ENCODE results near the gene ZNF827.

Gene ZNF827

DNA sequence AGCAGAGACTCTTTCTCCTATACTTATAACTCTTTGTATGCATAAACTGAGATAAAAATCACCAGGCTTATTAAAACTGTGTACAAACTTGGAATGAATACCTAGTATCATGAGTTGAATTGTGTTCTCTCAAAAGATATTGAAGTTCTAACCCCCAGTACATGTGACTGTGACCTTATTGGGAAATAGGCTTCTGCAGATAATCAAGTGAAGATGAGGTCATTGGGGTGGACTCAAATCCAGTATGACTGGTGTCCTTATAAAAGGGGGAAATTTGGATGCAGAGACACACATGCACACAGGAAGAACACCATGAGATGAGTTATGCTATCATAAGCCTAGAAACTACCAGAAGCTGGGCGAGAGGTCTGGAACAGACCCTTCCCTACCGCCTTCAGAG, 26.2 kb downstream of the ZNF827 start:
- no peak for ATAC-seq
- H3K36me3 Mint-ChIP-seq (ENCODE audit: low read depth) = peaks cover 28% of the 10 kb centered on the region
- DNase-seq = no peak
- no peak overlapping the region for H3K27ac Mint-ChIP-seq
- no peaks in the 10 kb centered on the region for H3K27me3 Mint-ChIP-seq
- H3K4me3 Mint-ChIP-seq = no peak overlapping the region
- peaks cover 39% of the 10 kb centered on the region for H3K4me1 Mint-ChIP-seq
- no peaks in the 10 kb centered on the region for H3K9me3 Mint-ChIP-seq

DNA sequence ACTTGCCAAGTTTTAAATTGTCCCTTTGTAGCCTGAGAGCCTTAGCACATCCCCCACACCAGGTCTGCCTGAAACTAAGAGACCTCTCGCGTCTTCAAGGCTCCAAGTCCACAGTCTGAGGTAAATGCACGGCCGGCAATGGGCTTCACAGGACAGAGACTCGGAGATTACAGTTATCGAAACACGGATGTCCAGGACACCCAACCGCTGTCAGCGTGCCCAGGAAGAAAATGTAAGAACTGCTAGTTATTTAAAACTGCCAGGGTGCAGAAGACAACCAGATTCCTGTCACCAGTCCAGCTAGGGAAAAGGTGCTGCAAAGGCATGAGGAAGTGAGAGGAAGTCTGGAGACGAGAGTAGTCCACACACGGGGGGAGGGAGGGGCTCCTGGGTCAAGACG, 28.9 kb downstream of the ZNF827 start:
- H3K4me1 Mint-ChIP-seq = peaks cover 52% of the 10 kb centered on the region
- ATAC-seq (no peak), DNase-seq (no peak)
- no peaks in the 10 kb centered on the region for H3K27me3 Mint-ChIP-seq
- H3K27ac Mint-ChIP-seq = no peak overlapping the region
- H3K36me3 Mint-ChIP-seq (ENCODE audit: low read depth) = peaks cover 20% of the 10 kb centered on the region
- H3K9me3 Mint-ChIP-seq = no peaks in the 10 kb centered on the region
- no peak overlapping the region for H3K4me3 Mint-ChIP-seq

DNA sequence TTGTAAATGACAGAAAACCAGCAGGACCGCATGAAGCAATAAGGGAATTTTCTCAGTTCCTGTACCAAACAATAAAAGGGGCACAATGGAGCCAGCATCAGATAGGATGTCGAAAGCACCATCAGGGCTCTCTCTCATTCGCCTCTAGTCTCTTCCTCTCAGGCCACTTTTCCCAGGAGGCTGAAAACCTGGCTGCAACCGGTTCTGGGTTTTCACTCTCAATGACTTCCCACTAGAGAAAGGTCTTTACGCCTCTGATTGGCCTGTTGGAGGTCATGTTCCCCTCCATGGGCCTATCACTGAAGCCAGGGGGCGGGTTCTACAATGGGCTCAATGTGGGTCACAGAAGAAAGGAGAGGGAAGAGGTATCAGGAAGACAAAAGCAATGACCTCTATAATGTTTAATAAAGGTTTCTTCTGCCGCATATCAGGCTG, 29.3 kb downstream of the ZNF827 start:
- Mint-ChIP-seq H3K27ac (no peak overlapping the region), H3K4me3 (no peak overlapping the region), H3K36me3 (ENCODE audit: low read depth) (peaks cover 17% of the 10 kb centered on the region), H3K4me1 (peaks cover 52% of the 10 kb centered on the region), H3K27me3 (no peaks in the 10 kb centered on the region), H3K9me3 (no peaks in the 10 kb centered on the region)
- DNase-seq (no peak), ATAC-seq (no peak)

GRCh38 chr4:145907812-145908211, 30.8 kb downstream of the ZNF827 start:
- peaks cover 22% of the 10 kb centered on the region for H3K36me3 Mint-ChIP-seq (ENCODE audit: low read depth)
- peaks cover 54% of the 10 kb centered on the region for H3K4me1 Mint-ChIP-seq
- ATAC-seq = no peak

DNA sequence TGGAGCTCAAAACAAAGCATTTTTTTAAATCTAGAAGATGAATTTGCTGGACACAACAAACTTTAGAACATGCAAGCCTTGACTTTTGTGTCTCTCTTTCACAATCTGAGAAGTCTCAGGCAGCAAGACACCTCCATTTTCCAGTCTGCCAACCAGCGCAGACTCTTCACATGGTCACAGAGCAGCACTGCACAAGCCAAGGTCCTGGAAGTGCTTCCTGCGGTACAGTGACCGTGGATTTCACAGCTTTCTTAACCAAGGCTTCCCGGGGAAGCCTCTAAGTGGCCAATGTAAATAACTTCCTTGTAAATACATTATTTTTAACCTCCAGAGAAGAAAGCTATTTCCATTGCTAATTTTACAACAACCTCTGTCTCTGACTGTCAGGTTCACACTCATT, 31.2 kb downstream of the ZNF827 start:
- no peak overlapping the region for H3K4me3 Mint-ChIP-seq
- peaks cover 24% of the 10 kb centered on the region for H3K36me3 Mint-ChIP-seq (ENCODE audit: low read depth)
- H3K27ac Mint-ChIP-seq = no peak overlapping the region
- H3K27me3 Mint-ChIP-seq = no peaks in the 10 kb centered on the region
- no peak for DNase-seq
- ATAC-seq = no peak
- H3K9me3 Mint-ChIP-seq = no peaks in the 10 kb centered on the region
- H3K4me1 Mint-ChIP-seq = peaks cover 53% of the 10 kb centered on the region

More at GRCh38 chr4:145907812-145908211, 30.8 kb downstream of the ZNF827 start:
- H3K27me3 Mint-ChIP-seq = no peaks in the 10 kb centered on the region
- H3K27ac Mint-ChIP-seq = no peak overlapping the region
- H3K9me3 Mint-ChIP-seq = no peaks in the 10 kb centered on the region
- no peak for DNase-seq
- no peak overlapping the region for H3K4me3 Mint-ChIP-seq

DNA sequence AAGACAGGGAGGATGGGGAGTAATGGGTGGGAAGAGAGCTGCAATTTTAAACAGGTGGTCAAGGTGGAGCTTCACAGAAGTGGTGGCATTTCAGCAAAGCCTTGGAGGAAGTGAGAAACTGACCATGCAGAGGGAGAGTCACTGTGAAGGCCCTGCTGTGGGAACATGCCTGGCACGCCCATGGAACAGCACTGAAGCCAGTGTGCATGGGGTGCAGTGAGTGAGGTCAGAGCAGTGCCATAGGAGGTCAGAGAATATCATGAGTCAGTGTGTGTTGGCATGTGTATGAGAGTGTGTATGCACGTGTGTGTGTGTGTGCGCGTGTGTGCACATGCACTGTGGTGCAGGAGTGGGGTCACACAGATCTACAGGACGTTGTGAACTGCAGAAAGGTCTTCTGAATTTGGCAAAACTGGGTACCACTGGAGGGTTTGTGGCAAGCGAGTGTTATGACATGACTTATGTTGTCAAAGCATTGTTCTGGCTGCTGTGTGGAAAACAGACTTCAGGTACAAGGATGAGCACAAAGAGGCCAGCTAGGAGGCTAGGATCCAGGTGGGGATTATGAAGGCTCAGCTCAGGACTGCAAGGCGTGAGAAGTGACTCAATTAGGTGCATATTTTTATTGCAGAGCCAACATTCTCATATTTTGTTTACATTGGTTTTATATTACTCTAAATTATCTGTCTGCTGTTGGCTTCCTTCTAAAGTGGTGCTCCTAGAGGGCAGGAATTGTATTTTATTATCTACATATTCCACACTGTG, 34.0 kb downstream of the ZNF827 start:
- Mint-ChIP-seq H3K27ac (no peak overlapping the region), H3K27me3 (no peaks in the 10 kb centered on the region)

DNA sequence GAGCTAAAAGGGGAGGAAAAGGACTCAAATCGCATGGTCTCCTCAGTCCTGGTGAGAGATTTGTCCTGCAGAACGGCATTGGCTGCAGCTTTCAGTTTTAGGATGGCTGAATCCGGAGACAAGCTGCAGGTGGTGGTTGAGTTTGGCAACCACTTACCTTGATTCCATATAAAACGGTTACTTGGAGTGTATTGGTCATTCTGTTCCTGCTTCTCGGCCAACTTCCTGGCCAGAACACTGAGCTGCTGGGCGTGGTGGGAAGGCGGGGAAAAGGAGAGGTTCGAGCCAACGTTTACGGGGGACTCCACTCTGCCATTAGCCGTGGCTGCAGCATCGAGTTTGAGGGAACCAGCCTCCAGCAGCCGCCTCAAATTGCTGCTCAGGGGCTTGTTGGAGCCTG, 36.1 kb downstream of the ZNF827 start:
- no peaks in the 10 kb centered on the region for H3K9me3 Mint-ChIP-seq
- peaks cover 44% of the 10 kb centered on the region for H3K36me3 Mint-ChIP-seq (ENCODE audit: low read depth)
- H3K4me3 Mint-ChIP-seq = no peak overlapping the region
- peaks cover 32% of the 10 kb centered on the region for H3K4me1 Mint-ChIP-seq
- no peaks in the 10 kb centered on the region for H3K27me3 Mint-ChIP-seq
- no peak overlapping the region for H3K27ac Mint-ChIP-seq
- DNase-seq (no peak), ATAC-seq (no peak)

More for the DNA sequence above, 34.0 kb downstream of the ZNF827 start:
- ATAC-seq (peak; percentile 33), DNase-seq (no peak)
- H3K4me1 Mint-ChIP-seq = peaks cover 43% of the 10 kb centered on the region
- no peak overlapping the region for H3K4me3 Mint-ChIP-seq
- no peaks in the 10 kb centered on the region for H3K9me3 Mint-ChIP-seq
- peaks cover 37% of the 10 kb centered on the region for H3K36me3 Mint-ChIP-seq (ENCODE audit: low read depth)

GRCh38 chr4:145899886-145900460, 38.6 kb downstream of the ZNF827 start:
- DNase-seq (no peak), ATAC-seq (no peak)
- H3K27me3 Mint-ChIP-seq = no peaks in the 10 kb centered on the region
- H3K27ac Mint-ChIP-seq = no peak overlapping the region
- H3K4me1 Mint-ChIP-seq = peaks cover 42% of the 10 kb centered on the region
- H3K9me3 Mint-ChIP-seq = no peaks in the 10 kb centered on the region
- H3K4me3 Mint-ChIP-seq = no peak overlapping the region
- peaks cover 51% of the 10 kb centered on the region for H3K36me3 Mint-ChIP-seq (ENCODE audit: low read depth)

DNA sequence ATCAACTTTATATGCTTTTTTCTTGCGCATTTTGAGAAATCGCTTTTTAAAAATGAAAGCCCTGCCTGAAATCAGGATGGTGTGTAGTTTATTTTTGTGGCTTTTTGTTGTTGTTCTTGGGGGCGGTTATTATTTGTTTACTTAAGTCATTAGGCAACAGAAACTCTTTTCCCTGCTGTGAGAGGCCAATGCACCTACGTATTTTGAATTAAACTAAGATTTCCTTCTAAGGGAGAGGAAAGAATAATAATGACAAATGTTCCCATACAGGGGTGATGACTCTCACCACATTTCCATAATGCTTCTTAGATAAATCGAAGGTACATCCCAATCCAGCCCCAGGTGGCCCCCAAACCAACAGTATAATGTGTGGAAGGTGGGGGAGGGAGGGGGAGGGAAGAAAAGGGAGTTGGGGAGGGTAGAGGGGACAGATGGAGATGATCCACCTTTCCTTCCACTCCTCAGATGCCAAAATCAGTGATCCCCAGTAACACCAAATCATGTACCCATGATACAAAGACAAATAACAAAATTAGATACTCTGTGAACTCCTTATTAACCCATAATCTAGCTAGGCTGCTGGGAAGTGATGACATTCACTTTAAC, 39.6 kb downstream of the ZNF827 start:
- Mint-ChIP-seq H3K4me3 (no peak overlapping the region), H3K9me3 (no peaks in the 10 kb centered on the region), H3K36me3 (ENCODE audit: low read depth) (peaks cover 55% of the 10 kb centered on the region), H3K27me3 (no peaks in the 10 kb centered on the region), H3K4me1 (peaks cover 49% of the 10 kb centered on the region), H3K27ac (no peak overlapping the region)
- ATAC-seq (no peak), DNase-seq (no peak)

DNA sequence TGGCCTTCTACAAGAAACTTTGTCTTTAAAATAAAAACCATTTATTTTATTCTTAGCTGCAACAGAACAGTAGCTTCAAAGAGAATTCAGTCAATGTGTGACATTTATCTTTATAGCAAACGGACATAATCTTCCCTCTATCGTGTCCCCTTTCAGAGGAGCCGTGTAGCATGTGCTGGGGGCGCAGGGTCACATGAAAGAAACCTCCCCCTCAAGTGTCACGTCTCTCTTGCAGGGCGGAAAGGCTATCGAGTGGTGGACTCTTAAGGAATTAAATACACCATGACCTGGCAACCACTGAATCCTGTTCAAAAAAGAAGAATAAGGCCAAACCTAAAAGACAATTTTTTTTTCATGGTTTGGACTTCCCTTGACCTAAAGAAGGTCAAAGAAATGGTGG, 40.2 kb downstream of the ZNF827 start:
- DNase-seq (no peak), ATAC-seq (no peak)
- H3K4me3 Mint-ChIP-seq = no peak overlapping the region
- peaks cover 53% of the 10 kb centered on the region for H3K4me1 Mint-ChIP-seq
- no peaks in the 10 kb centered on the region for H3K9me3 Mint-ChIP-seq
- no peak overlapping the region for H3K27ac Mint-ChIP-seq
- no peaks in the 10 kb centered on the region for H3K27me3 Mint-ChIP-seq
- H3K36me3 Mint-ChIP-seq (ENCODE audit: low read depth) = peaks cover 56% of the 10 kb centered on the region

DNA sequence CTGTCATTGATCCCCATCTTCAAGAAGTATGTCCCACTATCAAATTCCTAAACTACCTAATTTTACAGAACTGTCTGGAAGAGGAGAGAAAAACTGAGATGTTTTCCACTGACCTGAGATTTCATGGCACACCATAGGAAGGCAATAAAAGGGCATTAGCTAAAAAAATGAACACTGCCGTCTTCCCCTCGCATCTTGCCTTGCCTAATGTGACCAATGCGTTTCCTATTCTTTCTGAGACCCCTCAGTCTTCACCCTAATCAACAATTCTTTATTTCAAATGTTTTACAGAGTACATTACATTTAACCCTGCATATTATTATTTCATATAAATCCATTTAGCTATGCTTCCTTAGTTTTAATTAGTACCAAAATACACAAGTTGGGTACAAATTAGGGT, 43.6 kb downstream of the ZNF827 start:
- H3K36me3 Mint-ChIP-seq (ENCODE audit: low read depth) = peaks cover 51% of the 10 kb centered on the region
- peak overlapping the region; percentile 58 for H3K27ac Mint-ChIP-seq
- no peak overlapping the region for H3K4me3 Mint-ChIP-seq
- H3K9me3 Mint-ChIP-seq = no peaks in the 10 kb centered on the region
- DNase-seq (no peak), ATAC-seq (no peak)
- H3K4me1 Mint-ChIP-seq = peaks cover 49% of the 10 kb centered on the region
- no peaks in the 10 kb centered on the region for H3K27me3 Mint-ChIP-seq

- Mint-ChIP-seq H3K36me3 (ENCODE audit: low read depth) (peaks cover 51% of the 10 kb centered on the region), H3K27me3 (no peaks in the 10 kb centered on the region), H3K4me3 (no peak overlapping the region), H3K27ac (no peak overlapping the region), H3K4me1 (peaks cover 38% of the 10 kb centered on the region), H3K9me3 (no peaks in the 10 kb centered on the region)
- DNase-seq (no peak), ATAC-seq (no peak)
Observed at GRCh38 chr4:145891958-145892357, 46.7 kb downstream of the ZNF827 start.

- ATAC-seq (no peak), DNase-seq (no peak)
- Mint-ChIP-seq H3K27me3 (no peaks in the 10 kb centered on the region), H3K27ac (no peak overlapping the region), H3K4me1 (peaks cover 25% of the 10 kb centered on the region), H3K4me3 (no peak overlapping the region), H3K36me3 (ENCODE audit: low read depth) (peaks cover 49% of the 10 kb centered on the region), H3K9me3 (no peaks in the 10 kb centered on the region)
Observed at GRCh38 chr4:145890689-145891088, 47.9 kb downstream of the ZNF827 start.

GRCh38 chr4:145888393-145888792, 50.2 kb downstream of the ZNF827 start:
- H3K27ac Mint-ChIP-seq = no peak overlapping the region
- no peak for DNase-seq
- H3K36me3 Mint-ChIP-seq (ENCODE audit: low read depth) = peaks cover 55% of the 10 kb centered on the region
- H3K27me3 Mint-ChIP-seq = no peaks in the 10 kb centered on the region
- no peaks in the 10 kb centered on the region for H3K9me3 Mint-ChIP-seq
- no peak overlapping the region for H3K4me3 Mint-ChIP-seq
- peaks cover 20% of the 10 kb centered on the region for H3K4me1 Mint-ChIP-seq
- ATAC-seq = no peak
